ENCODE measurements around the gene MRPS10. TPM values are rescaled to one million over a fixed set of nuclear protein-coding genes. Genes with fewer than 3 reads are reported as not detected.

MRPS10 gene
- total RNA-seq, 4 donors from 2014 or later: 20.9 to 27.1 (median 25.8) TPM

DNA sequence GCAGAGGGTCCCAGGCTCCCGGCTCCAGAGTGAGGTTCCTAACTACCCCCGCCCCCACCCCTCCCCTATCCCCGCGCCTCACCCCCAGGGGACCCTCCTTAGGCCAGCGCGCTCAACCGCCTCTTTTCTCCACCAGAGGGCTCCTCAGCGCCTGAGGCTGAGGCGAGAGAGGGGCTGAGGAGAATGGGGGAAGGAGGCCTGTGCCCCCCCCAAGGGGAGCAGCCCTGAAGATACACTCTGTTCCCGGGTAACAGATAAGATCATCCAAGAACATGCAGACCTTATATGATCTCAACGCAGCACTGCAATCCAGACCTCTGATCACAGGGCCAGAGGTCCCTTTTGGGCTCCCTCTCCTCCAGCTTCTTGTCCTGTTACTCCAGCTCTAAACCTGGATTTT is 43.3 kb upstream of the MRPS10 start:
- TF ChIP-seq, protein P1, sequence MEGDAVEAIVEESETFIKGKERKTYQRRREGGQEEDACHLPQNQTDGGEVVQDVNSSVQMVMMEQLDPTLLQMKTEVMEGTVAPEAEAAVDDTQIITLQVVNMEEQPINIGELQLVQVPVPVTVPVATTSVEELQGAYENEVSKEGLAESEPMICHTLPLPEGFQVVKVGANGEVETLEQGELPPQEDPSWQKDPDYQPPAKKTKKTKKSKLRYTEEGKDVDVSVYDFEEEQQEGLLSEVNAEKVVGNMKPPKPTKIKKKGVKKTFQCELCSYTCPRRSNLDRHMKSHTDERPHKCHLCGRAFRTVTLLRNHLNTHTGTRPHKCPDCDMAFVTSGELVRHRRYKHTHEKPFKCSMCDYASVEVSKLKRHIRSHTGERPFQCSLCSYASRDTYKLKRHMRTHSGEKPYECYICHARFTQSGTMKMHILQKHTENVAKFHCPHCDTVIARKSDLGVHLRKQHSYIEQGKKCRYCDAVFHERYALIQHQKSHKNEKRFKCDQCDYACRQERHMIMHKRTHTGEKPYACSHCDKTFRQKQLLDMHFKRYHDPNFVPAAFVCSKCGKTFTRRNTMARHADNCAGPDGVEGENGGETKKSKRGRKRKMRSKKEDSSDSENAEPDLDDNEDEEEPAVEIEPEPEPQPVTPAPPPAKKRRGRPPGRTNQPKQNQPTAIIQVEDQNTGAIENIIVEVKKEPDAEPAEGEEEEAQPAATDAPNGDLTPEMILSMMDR (IDR thresholded peaks at IDR 0.05): no peak
- TF ChIP-seq POLR2A (IDR thresholded peaks at IDR 0.05): no peak
- H3K4me3 ChIP-seq (ENCODE audit: low read depth, poor library complexity, severe bottlenecking): no peak overlapping the region
- intact Hi-C loops (cut with DNase I; ENCODE audit: low total_unique reads): loop anchor here (10.0 kb wide), 1 partner anchor 254 kb away; no protein-coding TSS in a partner anchor
- DNase-seq (ENCODE audit: low spot score in 2 of 2): peak in 1 of 2 donors; percentile 82
- WGBS, 2 donors: 50 to 58% methylated on average over 11 of the region's 11 CpGs

DNA sequence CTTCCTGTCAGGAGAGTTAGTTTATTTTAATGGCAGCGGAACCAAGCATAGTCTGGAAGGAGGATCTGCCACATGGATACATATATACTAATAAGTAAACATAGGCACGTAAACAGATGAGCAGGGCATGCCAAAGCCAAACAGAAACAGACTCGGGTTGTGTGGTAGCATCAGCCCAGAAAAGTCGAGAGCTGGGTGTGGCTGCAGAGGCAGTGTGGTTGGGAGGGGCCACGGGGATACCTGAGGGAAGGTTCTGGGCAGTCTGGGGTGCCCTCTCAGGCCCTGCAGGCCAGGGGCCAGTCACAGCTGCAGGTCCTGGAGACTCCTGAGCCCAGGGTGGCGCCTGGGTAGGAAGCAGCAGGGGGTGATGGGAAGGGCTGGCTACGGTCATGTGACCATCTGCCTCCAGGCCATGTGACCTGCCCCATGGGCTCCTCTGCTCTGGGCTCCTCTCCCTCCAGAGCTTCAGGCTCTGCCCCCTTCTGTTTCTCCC is 42.8 kb upstream of the MRPS10 start:
- intact Hi-C loops (cut with DNase I; ENCODE audit: low total_unique reads): loop anchor here (10.0 kb wide), 1 partner anchor 254 kb away; no protein-coding TSS in a partner anchor
- TF ChIP-seq, protein P1 (IDR thresholded peaks at IDR 0.05): no peak
- TF ChIP-seq POLR2A (IDR thresholded peaks at IDR 0.05): no peak
- DNase-seq (ENCODE audit: low spot score in 2 of 2): peak in 1 of 2 donors; percentile 80
- H3K4me3 ChIP-seq (ENCODE audit: low read depth, poor library complexity, severe bottlenecking): no peak overlapping the region
- 57 to 64% methylated on average over 7 of the region's 7 CpGs for WGBS, 2 donors

DNA sequence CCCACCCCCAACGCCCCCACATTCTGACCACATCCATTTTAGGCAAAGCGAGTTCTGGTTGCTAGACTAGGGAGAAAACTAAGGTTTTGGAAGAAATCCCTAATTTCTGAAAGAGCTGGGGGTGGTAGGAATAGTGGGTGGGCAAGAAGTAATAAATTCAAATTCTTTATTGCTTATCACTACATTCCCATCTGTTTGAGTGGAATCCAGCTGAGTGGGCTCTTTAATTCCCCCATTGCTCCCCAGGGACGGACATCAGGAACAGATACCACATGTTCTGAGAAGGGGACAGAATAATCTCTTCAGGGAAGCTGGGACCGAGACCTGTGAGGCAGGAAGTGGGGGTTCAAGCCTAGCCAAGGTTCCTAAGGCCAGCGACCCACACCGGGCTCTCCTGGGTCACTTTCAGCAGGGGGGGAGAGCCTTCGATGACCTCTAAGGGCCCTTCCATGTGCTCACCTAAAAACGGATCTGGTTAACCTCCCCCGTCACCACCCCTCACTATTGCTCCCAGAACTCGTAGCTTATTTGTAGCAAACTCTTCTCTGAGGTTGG is 42.3 kb upstream of the MRPS10 start:
- 67 to 79% methylated on average over 10 of the region's 10 CpGs for WGBS, 2 donors
- H3K4me3 ChIP-seq (ENCODE audit: low read depth, poor library complexity, severe bottlenecking): no peak overlapping the region
- DNase-seq (ENCODE audit: low spot score in 2 of 2): no peak
- no peak for TF ChIP-seq POLR2A (IDR thresholded peaks at IDR 0.05)
- TF ChIP-seq, protein P1 (IDR thresholded peaks at IDR 0.05): no peak
- intact Hi-C loops (cut with DNase I; ENCODE audit: low total_unique reads): loop anchor here (10.0 kb wide), 1 partner anchor 255 kb away; no protein-coding TSS in a partner anchor

DNA sequence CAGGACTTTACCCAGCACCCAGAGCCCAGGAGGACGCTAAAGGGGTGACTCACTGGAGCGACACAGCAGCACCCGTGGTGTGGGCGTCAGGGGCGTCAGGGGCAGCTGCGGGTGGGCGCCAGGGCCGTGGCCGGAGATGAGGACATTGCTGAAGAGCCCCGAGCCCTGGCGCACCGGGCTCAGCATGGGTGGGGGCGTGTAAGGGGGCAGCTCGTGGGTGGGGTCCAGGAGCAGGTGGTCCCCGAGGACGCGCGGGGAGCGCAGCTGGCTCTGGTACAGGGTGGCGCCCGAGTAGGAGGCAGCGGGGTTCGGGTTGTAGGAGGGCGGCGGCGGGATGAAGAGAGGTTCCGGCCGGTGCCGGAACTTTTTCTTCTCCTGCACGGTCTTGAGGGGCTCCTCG is 41.6 kb upstream of the MRPS10 start:
- no peak overlapping the region for H3K4me3 ChIP-seq (ENCODE audit: low read depth, poor library complexity, severe bottlenecking)
- 80 to 87% methylated on average over 31 of the region's 31 CpGs for WGBS, 2 donors
- TF ChIP-seq, protein P1 (IDR thresholded peaks at IDR 0.05): no peak
- TF ChIP-seq POLR2A (IDR thresholded peaks at IDR 0.05): no peak
- intact Hi-C loops (cut with DNase I; ENCODE audit: low total_unique reads): no loop called here
- DNase-seq (ENCODE audit: low spot score in 2 of 2): no peak

DNA sequence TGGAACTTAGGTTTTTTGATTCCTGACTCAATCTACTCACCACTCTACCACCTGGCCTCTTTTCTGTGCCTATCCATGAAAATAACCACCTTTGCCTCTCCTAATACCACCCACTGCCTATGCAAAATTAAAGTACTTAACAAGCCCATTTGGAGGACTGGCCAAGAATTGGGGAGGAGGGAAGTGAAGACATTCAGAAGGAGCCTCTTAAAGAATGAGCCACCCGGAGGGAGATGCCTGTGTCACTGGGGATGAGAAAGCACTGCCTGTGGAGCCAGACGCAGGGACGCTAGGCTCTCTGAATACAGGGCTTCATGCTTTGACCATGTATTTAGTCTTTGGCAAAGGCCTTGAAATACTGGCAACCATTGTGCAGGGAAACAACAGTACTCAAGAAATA is 40.0 kb upstream of the MRPS10 start:
- DNase-seq (ENCODE audit: low spot score in 2 of 2): no peak
- no peak for TF ChIP-seq POLR2A (IDR thresholded peaks at IDR 0.05)
- TF ChIP-seq, protein P1 (IDR thresholded peaks at IDR 0.05): no peak
- WGBS, 2 donors: 92 to 93% methylated on average over 3 of the region's 3 CpGs
- intact Hi-C loops (cut with DNase I; ENCODE audit: low total_unique reads): no loop called here
- no peak overlapping the region for H3K4me3 ChIP-seq (ENCODE audit: low read depth, poor library complexity, severe bottlenecking)

DNA sequence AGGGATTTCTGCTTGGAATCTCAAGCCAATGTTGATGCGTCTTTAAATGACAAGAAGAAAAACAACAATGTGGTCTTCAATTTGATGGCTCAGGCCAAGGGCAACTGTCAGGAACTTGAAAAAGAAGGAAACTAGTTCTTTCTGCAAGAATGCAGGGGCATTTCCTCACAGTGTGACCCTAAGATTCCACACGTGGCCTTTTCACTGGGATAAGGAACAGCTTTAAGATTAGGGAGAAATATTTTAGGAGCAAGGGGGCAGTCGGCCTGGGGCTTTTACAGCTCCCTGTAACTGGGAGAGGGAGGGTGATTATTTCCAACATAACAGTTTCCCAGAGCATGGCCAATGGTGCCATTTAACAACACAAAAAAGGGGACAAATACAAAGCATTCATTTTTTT is 39.4 kb upstream of the MRPS10 start:
- H3K4me3 ChIP-seq (ENCODE audit: low read depth, poor library complexity, severe bottlenecking): no peak overlapping the region
- no peak for DNase-seq (ENCODE audit: low spot score in 2 of 2)
- intact Hi-C loops (cut with DNase I; ENCODE audit: low total_unique reads): no loop called here
- 76 to 87% methylated on average over 3 of the region's 3 CpGs for WGBS, 2 donors
- TF ChIP-seq POLR2A (IDR thresholded peaks at IDR 0.05): no peak
- TF ChIP-seq, protein P1 (IDR thresholded peaks at IDR 0.05): no peak

Measured in lower leg skin (tissue), 4 donors.